ENCODE data around the gene TFB2M. TPM values are rescaled to one million over a fixed set of nuclear protein-coding genes. Genes with fewer than 3 reads are reported as not detected.
A peak's percentile ranks its signal among the peaks of the same experiment; 100 is the strongest.

The TFB2M gene
- total RNA-seq, 1 experiment from 2014 or later: 52.0 TPM

- Mint-ChIP-seq H3K27me3 (ENCODE audit: insufficient read depth, unreplicated experiment) (no peaks in the 10 kb centered on the region), H3K27ac (ENCODE audit: low read depth, unreplicated experiment) (peak overlapping the region; percentile 5), H3K4me1 (ENCODE audit: insufficient read depth, unreplicated experiment) (no peaks in the 10 kb centered on the region), H3K4me3 (ENCODE audit: unreplicated experiment) (no peak overlapping the region), H3K36me3 (ENCODE audit: insufficient read depth, unreplicated experiment) (peaks cover 97% of the 10 kb centered on the region), H3K9me3 (ENCODE audit: unreplicated experiment) (no peaks in the 10 kb centered on the region)
- TF ChIP-seq, protein P1, sequence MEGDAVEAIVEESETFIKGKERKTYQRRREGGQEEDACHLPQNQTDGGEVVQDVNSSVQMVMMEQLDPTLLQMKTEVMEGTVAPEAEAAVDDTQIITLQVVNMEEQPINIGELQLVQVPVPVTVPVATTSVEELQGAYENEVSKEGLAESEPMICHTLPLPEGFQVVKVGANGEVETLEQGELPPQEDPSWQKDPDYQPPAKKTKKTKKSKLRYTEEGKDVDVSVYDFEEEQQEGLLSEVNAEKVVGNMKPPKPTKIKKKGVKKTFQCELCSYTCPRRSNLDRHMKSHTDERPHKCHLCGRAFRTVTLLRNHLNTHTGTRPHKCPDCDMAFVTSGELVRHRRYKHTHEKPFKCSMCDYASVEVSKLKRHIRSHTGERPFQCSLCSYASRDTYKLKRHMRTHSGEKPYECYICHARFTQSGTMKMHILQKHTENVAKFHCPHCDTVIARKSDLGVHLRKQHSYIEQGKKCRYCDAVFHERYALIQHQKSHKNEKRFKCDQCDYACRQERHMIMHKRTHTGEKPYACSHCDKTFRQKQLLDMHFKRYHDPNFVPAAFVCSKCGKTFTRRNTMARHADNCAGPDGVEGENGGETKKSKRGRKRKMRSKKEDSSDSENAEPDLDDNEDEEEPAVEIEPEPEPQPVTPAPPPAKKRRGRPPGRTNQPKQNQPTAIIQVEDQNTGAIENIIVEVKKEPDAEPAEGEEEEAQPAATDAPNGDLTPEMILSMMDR (IDR thresholded peaks at IDR 0.05; ENCODE audit: unreplicated experiment): no peak
- DNase-seq (ENCODE audit: unreplicated experiment): no peak
- BruUV-seq (replicated peaks): no TSS peak
- POLR2A ChIA-PET: no interaction called here
- intact Hi-C loops (cut with micrococcal nuclease): no loop called here
- CTCF ChIA-PET: no interaction called here
Measured at GRCh38 chr1:246549665-246550064, 16.4 kb downstream of the TFB2M start.

GRCh38 chr1:246544001-246544400 lies 22.1 kb downstream of the TFB2M start:
- Mint-ChIP-seq H3K27ac (ENCODE audit: low read depth, unreplicated experiment) (peak overlapping the region; percentile 12), H3K27me3 (ENCODE audit: insufficient read depth, unreplicated experiment) (no peaks in the 10 kb centered on the region), H3K9me3 (ENCODE audit: unreplicated experiment) (no peaks in the 10 kb centered on the region), H3K36me3 (ENCODE audit: insufficient read depth, unreplicated experiment) (peaks cover 97% of the 10 kb centered on the region), H3K4me1 (ENCODE audit: insufficient read depth, unreplicated experiment) (no peaks in the 10 kb centered on the region), H3K4me3 (ENCODE audit: unreplicated experiment) (no peak overlapping the region)
- intact Hi-C loops (cut with micrococcal nuclease): no loop called here
- POLR2A ChIA-PET: interaction anchor here (0.6 to 1.3 kb wide), 4 partner anchors 10 to 93 kb away, joined by 3 read pairs; partner anchors contain the start of gene TFB2M
- TF ChIP-seq, protein P1 (IDR thresholded peaks at IDR 0.05; ENCODE audit: unreplicated experiment): no peak
- no TSS peak for BruUV-seq (replicated peaks)
- no peak for DNase-seq (ENCODE audit: unreplicated experiment)
- CTCF ChIA-PET: interaction anchor here (0.7 to 2.1 kb wide), 7 partner anchors 13 to 156 kb away, joined by 3 to 10 read pairs (median 5); partner anchors contain the start of gene SMYD3

- no peaks in the 10 kb centered on the region for H3K9me3 Mint-ChIP-seq (ENCODE audit: unreplicated experiment)
- no peak for DNase-seq (ENCODE audit: unreplicated experiment)
- H3K4me1 Mint-ChIP-seq (ENCODE audit: insufficient read depth, unreplicated experiment): no peaks in the 10 kb centered on the region
- H3K27ac Mint-ChIP-seq (ENCODE audit: low read depth, unreplicated experiment): no peak overlapping the region
- no TSS peak for BruUV-seq (replicated peaks)
- no peak overlapping the region for H3K4me3 Mint-ChIP-seq (ENCODE audit: unreplicated experiment)
- ChIA-PET POLR2A (interaction anchor here (2.2 kb wide), 1 partner anchor 34 kb away, joined by 8 read pairs; the partner anchor contains the start of gene SMYD3), CTCF (interaction anchor here (0.5 to 1.3 kb wide), 9 partner anchors 8 to 213 kb away, joined by 3 to 6 read pairs (median 4); no protein-coding TSS in a partner anchor)
- intact Hi-C loops (cut with micrococcal nuclease): no loop called here
- H3K36me3 Mint-ChIP-seq (ENCODE audit: insufficient read depth, unreplicated experiment): peaks cover 69% of the 10 kb centered on the region
- TF ChIP-seq, protein P1 (IDR thresholded peaks at IDR 0.05; ENCODE audit: unreplicated experiment): no peak
- H3K27me3 Mint-ChIP-seq (ENCODE audit: insufficient read depth, unreplicated experiment): no peaks in the 10 kb centered on the region
Measured at GRCh38 chr1:246540738-246541491, 25.1 kb downstream of the TFB2M start.

DNA sequence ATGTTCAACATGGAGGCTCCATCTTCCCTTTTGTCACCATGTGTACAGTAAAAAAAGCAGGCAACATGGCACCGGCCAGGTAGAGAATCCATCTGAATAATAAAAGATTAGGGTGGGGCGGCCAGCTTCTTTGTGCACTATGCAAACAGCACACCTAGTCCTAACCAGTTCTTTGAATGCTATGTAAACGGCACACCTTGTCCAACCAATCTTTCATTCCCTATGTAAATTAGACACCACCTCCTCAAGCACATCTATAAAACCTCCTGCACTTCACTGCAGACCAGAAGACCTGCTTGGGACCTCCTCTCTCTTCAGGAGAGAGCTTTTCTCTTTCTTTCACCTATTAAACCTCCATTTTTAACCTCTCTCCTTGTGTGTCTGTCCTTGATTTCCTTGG lies 28.2 kb downstream of the TFB2M start:
- intact Hi-C loops (cut with micrococcal nuclease): no loop called here
- Mint-ChIP-seq H3K9me3 (ENCODE audit: unreplicated experiment) (no peaks in the 10 kb centered on the region), H3K4me1 (ENCODE audit: insufficient read depth, unreplicated experiment) (no peaks in the 10 kb centered on the region), H3K4me3 (ENCODE audit: unreplicated experiment) (no peak overlapping the region), H3K27me3 (ENCODE audit: insufficient read depth, unreplicated experiment) (no peaks in the 10 kb centered on the region), H3K36me3 (ENCODE audit: insufficient read depth, unreplicated experiment) (peaks cover 38% of the 10 kb centered on the region), H3K27ac (ENCODE audit: low read depth, unreplicated experiment) (no peak overlapping the region)
- no peak for DNase-seq (ENCODE audit: unreplicated experiment)
- ChIA-PET CTCF (interaction anchor here (0.9 to 1.1 kb wide), 3 partner anchors 12 to 152 kb away, joined by 3 to 5 read pairs (median 3); no protein-coding TSS in a partner anchor), POLR2A (interaction anchor here (0.8 to 1.7 kb wide), 2 partner anchors 28 to 29 kb away, joined by 3 to 7 read pairs; partner anchors contain the start of genes CNST and TFB2M)
- TF ChIP-seq, protein P1 (IDR thresholded peaks at IDR 0.05; ENCODE audit: unreplicated experiment): no peak
- BruUV-seq (replicated peaks): no TSS peak

Measured in MCF 10A (cell line).